Femur (tissue), 1 donor: ENCODE results near the gene PDLIM1.
"Not testable (repeated sequence)": the region's sequence is repeated elsewhere in the genome, so short reads cannot be mapped to it uniquely, and the experiment has no call there.

Source experiments
- DNase-seq: peaks from one replicate; pipeline ENCODE4 v3.0.0-alpha.2; 2017

PDLIM1 gene

GRCh38 chr10:95262763-95263518 lies 27.9 kb downstream of the PDLIM1 start:
- DNase-seq: no peak

DNA sequence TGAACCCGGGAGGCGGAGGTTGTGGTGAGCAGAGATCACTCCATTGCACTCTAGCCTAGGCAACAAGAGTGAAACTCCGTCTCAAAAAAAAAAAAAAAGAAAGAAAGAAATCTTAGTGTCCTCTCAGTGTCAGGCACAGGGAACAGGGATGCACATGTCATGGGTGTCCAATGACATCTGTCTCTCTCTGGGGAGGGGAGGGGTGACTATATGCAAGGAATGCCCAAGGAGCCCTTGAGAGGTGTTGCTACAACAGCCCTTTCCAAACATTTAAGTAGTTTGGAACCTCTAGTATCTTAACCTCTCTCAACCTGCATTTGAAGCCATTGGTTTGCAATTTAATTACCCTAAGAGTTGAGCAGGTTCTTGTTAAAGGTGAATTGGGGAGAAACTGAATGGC lies 28.9 kb downstream of the PDLIM1 start:
- DNase-seq: no peak

DNA sequence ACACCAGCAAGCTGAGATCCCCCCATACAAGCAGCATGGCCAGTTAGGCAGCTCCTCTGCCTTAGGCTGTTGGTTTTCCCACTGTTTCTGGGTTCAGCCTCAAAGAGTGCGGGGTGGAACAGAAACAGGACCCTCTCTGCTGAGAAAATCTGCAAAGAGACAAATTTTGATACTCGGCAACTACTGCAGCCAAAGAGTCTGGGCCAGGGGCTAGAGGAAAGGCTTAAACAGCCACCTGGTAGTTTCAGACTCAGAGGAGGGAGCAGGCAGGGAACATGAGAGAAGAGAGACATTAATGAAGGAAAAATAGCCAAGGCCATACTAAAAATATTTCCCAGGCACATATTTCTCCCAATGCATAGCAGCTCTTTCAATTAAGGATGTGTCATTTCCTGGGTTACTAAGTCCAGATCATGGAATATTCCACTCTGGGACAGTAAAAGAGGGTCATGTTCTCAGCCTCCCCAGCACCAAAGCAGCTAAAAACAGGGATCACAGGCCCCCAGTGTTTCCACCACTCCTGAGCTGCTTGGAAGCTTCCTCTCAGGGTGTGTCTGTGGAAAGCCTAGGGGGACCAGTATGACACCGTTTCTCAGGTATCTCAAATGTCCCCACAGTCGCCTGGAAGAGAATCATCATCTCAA lies 29.8 kb downstream of the PDLIM1 start:
- DNase-seq: no peak

- DNase-seq: no peak
Observed at GRCh38 chr10:95260397-95260881, 30.4 kb downstream of the PDLIM1 start.

- DNase-seq: no peak
Observed at GRCh38 chr10:95257849-95258248, 33.0 kb downstream of the PDLIM1 start.

DNA sequence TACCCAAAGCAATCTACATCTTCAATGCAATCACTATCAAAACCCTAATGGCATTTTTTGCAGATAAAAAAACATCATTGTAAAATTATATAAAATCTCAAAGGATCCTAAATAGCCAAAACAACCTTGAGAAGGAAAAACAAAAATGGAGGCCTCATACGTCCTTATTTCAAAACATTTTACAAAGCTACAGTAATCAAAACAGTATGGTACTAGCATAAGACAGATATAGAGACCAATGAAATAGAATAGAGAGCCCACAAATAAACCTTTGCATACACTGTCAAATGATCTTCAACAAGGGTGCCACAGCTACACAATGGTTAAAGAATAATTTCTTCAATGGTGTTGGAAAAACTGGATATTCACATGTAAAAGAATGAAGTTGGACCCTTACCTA lies 34.5 kb downstream of the PDLIM1 start:
- no peak for DNase-seq

- DNase-seq: no peak
Observed at GRCh38 chr10:95254629-95255028, 36.2 kb downstream of the PDLIM1 start.

GRCh38 chr10:95253686-95254085 lies 37.1 kb downstream of the PDLIM1 start:
- DNase-seq: no peak

DNA sequence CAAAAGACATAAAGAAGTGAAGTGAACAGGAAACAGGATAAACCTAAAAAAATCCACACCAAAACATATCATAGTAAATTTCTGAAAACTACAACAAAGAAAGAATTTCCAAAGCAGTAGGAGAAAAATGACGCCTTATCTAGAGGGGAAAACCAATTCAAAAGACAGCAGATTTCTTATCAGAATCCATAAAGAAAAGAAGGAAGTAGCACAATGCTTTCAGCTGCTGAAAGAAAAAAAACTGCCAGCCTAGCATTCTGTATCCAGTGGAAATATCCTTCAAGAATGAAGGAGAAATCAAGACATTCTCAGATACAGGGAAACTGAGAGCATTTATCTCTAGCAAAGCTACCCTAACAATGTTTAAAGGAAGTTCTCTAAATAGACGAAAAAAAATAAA lies 37.8 kb downstream of the PDLIM1 start:
- no peak for DNase-seq

- no peak for DNase-seq
Observed at GRCh38 chr10:95250856-95251255, 39.9 kb downstream of the PDLIM1 start.

GRCh38 chr10:95249467-95249866 lies 41.3 kb downstream of the PDLIM1 start:
- no peak for DNase-seq

DNA sequence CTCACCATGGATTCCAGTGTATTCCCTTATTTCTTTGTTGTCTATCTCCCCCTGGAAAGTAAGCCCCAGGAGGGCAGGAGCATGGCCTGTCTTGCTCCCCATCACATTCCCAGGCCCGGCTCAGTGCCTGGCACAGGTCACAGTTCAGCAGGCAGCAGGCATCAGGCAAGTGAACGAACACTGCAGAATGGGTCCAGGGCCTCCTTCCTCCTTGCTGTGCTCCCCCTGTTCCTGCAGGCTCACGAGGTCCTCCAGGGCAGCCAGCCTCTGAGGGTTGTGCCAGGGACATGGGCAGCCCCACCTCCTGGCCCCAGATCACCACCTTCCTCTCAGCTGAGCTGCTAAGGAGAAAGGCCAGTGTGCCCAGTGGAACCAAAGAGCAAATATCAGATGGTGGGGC lies 41.8 kb downstream of the PDLIM1 start:
- no peak for DNase-seq

GRCh38 chr10:95247881-95248583 lies 42.8 kb downstream of the PDLIM1 start:
- no peak for DNase-seq

DNA sequence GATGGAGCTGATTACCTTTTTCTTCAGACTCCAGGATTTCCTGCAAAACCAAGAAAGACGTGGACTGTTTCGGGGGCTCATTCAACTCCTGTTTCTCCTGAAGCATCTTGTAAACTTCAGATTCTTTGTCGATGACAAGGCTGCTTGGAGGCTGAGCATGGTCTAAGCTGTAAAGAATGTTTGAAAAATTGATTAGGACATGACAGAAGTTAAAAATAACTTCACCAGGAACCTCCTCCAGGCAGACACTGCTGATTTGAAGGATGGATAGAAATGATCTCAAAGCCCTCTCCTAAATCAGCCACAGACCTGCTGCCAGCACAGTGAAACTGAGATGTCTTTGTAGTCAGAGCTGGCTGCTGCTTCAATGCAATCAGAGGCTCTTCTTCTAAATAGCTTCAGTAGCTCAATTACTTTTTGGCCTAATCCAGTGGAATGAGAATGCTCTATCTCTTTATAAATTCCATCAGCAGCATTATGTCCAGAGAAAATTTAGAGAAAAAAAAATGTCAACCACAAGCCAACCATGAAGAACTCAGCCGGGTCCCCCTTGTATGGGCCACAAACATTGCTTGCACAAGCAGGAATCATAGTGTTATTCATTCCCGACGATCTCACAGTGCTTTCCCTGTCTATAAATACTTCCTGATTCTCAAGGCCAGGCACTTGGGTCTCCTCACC lies 43.5 kb downstream of the PDLIM1 start:
- no peak for DNase-seq

- peak; percentile 62 for DNase-seq
Observed at GRCh38 chr10:95246582-95247051, 44.2 kb downstream of the PDLIM1 start.

DNA sequence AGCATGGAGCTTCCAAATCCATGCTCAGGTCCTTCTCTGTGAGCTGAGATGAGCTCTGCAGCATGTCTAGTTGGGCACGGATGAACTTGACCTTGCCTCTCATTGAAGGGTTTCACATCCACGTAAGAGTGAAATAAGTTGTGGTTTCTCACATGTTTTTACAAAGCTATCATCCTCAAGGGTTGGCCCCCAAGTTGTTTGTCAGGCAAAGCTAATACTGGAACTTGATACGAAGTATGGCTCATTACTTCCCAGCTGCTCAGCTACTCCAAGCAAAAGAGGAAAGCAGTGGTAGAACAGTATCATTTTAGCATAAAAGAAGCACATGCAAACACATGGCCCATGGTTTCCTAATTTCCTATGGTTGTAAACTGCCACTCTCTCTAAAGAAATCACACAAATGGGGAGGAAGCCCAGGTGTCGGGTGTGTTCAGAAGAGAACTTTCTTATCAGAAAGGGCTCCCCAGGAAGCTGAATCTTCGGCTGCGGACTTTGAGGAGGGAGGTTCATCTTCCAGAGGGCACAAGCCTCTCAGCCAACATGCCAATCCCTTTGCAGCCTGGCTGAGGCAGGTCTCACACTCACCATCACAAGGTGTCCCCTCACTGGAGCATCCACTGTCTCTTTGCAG lies 45.3 kb downstream of the PDLIM1 start:
- no peak for DNase-seq

DNA sequence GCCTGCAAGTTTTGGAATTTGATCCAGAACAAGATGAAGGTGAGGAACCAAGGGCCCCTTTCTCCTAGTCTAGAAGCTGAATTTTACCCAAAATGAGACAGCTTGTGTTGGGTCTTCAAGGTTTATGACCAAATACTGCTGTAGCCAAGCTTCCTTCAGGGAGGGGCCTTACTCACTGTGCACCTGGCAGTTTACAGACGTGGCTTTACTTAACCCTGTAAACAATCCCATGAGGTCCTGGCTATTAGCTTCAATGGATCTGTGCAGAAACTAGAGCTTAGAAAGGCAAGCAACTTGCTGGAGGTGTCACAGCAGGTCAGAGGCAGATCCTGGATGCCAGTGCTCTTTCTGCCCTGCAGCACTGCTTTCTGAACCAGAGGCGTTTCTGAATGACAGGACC lies 46.7 kb downstream of the PDLIM1 start:
- DNase-seq: no peak

DNA sequence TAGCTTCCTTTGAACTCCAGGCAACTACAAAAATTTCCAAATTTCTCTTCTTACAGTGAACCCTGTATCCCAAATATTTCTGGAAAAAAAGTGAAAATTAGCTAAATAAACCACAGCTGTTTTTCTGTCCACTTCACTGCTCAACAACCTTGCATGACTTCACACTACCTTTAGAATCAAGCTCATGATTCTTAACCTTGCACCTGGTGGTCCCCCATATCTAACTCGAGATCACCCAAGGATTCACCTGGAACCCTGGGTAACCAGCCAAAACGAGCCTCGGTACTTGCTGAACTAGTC lies 47.5 kb downstream of the PDLIM1 start:
- no peak for DNase-seq

DNA sequence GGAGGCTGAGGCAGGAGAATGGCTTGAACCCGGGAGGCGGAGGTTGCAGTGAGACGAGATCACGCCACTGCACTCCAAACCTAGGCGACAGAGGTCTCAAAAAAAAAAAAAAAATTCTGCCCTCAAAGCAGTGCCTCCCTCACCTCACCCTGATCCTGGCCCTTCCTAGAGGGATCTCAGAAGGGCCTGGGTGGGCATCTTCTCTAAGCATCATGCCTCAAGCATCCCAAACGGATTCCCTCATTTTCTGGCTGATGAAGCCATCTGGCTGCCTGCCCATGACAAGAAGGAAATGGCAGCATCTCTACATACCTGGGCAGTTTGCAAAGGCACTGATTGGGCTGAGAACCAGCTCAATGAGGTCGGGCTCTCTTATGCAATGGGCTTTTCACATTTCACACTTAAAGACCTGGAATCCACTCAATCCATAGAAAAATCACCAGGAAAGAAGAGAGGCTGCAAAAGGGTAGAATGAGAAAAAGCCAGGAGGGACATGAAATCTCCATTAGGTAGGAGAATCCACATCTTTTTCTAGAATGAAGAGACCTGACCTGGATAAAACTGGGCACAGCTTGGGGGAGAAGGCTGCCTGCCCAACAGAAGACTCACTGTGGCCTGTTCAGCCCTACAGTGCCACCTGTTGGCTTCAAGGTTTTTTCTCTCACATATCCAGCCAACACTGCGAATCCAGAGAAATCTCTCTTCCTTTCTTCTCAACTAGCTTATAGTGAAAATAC lies 48.1 kb downstream of the PDLIM1 start:
- DNase-seq: peak; percentile 57

- no peak for DNase-seq
Observed at GRCh38 chr10:95241533-95241932, 49.3 kb downstream of the PDLIM1 start.

DNA sequence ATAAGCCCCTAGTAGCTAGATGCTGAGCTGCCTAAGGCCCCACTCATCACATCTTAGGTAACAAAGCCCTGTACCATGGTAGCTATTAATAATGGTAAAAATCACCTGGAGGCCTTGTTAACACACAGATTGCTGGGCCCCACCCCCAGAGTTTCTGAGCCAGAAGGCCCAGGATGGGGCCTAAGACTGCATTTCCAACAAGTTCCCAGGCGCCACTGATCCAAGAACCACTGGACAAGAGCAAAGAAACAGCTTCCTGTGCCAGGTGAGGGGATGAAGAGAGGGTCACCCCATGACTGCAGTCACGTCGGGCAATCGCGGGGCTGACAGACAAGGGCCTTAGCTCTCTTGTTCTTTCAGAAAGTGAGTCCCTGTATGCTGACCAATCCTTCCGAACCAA lies 50.0 kb downstream of the PDLIM1 start:
- DNase-seq: no peak

- not testable (repeated sequence) for DNase-seq
Observed at GRCh38 chr10:95240096-95240495, 50.7 kb downstream of the PDLIM1 start.
